Ishikawa (cell line): ENCODE data around the gene CPT1B.

Experiments used
- CREB1 ChIP-seq: IDR thresholded peaks from 2 replicates; pipeline ENCODE4 v1.6.1; 2012; ENCODE audit warnings: low read depth
- EP300 ChIP-seq: IDR thresholded peaks from 2 replicates; pipeline ENCODE4 v1.6.1; 2012; ENCODE audit warnings: borderline replicate concordance
- FOXM1 ChIP-seq: IDR thresholded peaks from 2 replicates; pipeline ENCODE4 v1.6.1; 2012; ENCODE audit warnings: low read depth, borderline replicate concordance
- MAX ChIP-seq: IDR thresholded peaks from 2 replicates; pipeline ENCODE4 v1.6.1; 2012
- RAD21 ChIP-seq: IDR thresholded peaks from 2 replicates; pipeline ENCODE4 v1.6.1; 2012; ENCODE audit warnings: low read depth
- REST ChIP-seq: IDR thresholded peaks from 2 replicates; pipeline ENCODE4 v1.6.1; 2012; ENCODE audit warnings: low read depth, mild to moderate bottlenecking
- TAF1 ChIP-seq: IDR thresholded peaks from 2 replicates; pipeline ENCODE4 v1.6.1; 2012; ENCODE audit warnings: low read depth, mild to moderate bottlenecking
- TEAD4 ChIP-seq: IDR thresholded peaks from 2 replicates; pipeline ENCODE4 v1.6.1; 2012
- YY1 ChIP-seq: IDR thresholded peaks from 2 replicates; pipeline ENCODE4 v1.6.1; 2012; ENCODE audit warnings: low read depth

GRCh38 chr22:50587407-50587806, 9.2 kb upstream of the CPT1B start:
- TF ChIP-seq TAF1, result no peak
- TF ChIP-seq REST, result no peak
- TF ChIP-seq EP300, result no peak
- TF ChIP-seq MAX, result no peak
- no peak for TF ChIP-seq CREB1
- no peak for TF ChIP-seq TEAD4
- no peak for TF ChIP-seq RAD21
- TF ChIP-seq YY1, result no peak
- no peak for TF ChIP-seq FOXM1
